Mesodermal cell (in vitro differentiated cells): Measurements from ENCODE around the gene LRRC38.

Experiments
- H3K27ac ChIP-seq: 2 replicates; pipeline ENCODE4 v1.7.0; 2013; ENCODE audit warnings: mild to moderate bottlenecking, low read depth, low read length, moderate library complexity; ENCODE audit not compliant: severe bottlenecking
- H3K36me3 ChIP-seq: 2 replicates; pipeline ENCODE4 v1.7.1; 2013; ENCODE audit warnings: mild to moderate bottlenecking, low read length, moderate library complexity; ENCODE audit not compliant: control insufficient read depth, insufficient read depth
- H3K4me1 ChIP-seq: one replicate; pipeline ENCODE4 v1.7.1; 2013; ENCODE audit warnings: mild to moderate bottlenecking, low read length; ENCODE audit not compliant: insufficient read depth, control insufficient read depth, poor library complexity, severe bottlenecking
- H3K4me3 ChIP-seq: 2 replicates; pipeline ENCODE4 v1.7.0; 2013; ENCODE audit warnings: low read length, control low read depth, mild to moderate bottlenecking; ENCODE audit not compliant: insufficient read depth, poor library complexity, severe bottlenecking; ENCODE audit errors: extremely low read depth
- H3K9me3 ChIP-seq: 2 replicates; pipeline ENCODE4 v1.7.1; 2013; ENCODE audit warnings: mild to moderate bottlenecking, low read length, moderate library complexity; ENCODE audit not compliant: control insufficient read depth
- WGBS, 2 experiments: methylation state at CpG; one replicate each; pipeline ENCODE4 v1.1.5; 2013; ENCODE audit warnings: missing lambda C conversion rate in 2 of 2; ENCODE audit not compliant: insufficient coverage in 2 of 2; 5-methylcytosine and 5-hydroxymethylcytosine counted together

Gene LRRC38

GRCh38 chr1:13432251-13432650 is 81.6 kb downstream of the LRRC38 start:
- 79 to 93% methylated on average over 3 of the region's 3 CpGs for WGBS, 2 experiments
- H3K4me1 ChIP-seq, result no peaks in the 10 kb centered on the region

DNA sequence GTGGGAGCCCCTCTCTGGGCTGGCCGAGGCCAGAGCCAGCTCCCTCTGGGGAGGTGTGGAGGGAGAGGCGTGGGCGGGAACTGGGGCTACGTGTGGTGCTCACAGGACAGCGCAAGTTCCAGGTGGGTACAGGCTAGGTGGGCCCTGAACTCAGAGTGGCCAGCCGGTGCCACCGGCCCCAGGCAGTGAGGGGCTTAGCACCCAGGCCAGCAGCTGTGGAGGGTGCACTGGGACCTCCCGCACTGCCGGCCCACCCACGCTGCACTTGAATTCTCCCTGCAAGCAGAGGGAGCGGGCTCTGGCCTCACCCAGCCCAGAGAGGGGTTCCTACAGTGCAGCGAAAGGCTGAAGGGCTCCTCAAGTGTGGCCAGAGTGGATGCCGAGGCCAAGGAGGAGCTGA is 83.3 kb downstream of the LRRC38 start:
- 84 to 85% methylated on average over 11 to 12 of the region's 13 CpGs for WGBS, 2 experiments
- H3K27ac ChIP-seq, result no peak overlapping the region
- no peaks in the 10 kb centered on the region for H3K36me3 ChIP-seq
- H3K4me1 ChIP-seq, result no peaks in the 10 kb centered on the region
- H3K9me3 ChIP-seq, result peaks cover 23% of the 10 kb centered on the region
- no peak overlapping the region for H3K4me3 ChIP-seq

More at GRCh38 chr1:13432251-13432650, 81.6 kb downstream of the LRRC38 start:
- Histone ChIP-seq H3K27ac (no peak overlapping the region), H3K36me3 (no peaks in the 10 kb centered on the region), H3K4me3 (no peak overlapping the region), H3K9me3 (peaks cover 31% of the 10 kb centered on the region)
